ENCODE results near the gene TMEM200C. TPM values are rescaled to one million over a fixed set of nuclear protein-coding genes. Genes with fewer than 3 reads are reported as not detected.

The TMEM200C gene
- total and polyA plus RNA-seq, 2 donors (not counting 3 experiments of a cell fraction or from before 2014, with no cell fraction given), result 0.07 TPM; not detected in 1

DNA sequence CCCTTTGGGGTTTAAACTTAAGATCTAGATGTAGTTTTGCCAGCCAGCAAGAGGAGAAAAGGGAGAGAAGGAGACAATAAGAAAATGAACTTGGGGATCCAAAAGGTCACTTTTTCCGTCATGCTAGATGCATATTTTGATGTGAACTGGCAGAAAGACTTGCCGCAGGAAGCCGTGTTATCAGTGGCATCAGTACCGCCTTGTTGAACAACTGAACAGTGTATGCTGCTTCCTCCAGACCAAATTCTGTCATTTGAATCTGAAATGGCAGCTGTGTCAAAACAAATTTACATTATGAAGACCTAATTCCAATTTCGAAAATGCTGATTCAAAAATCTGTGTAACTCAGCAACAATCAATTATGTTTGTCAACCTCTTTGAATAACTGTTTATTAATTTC, 42.1 kb downstream of the TMEM200C start:
- H3K9me1 ChIP-seq (replicated peaks; ENCODE audit: control insufficient read depth, extremely low read depth, insufficient read depth, low read length), result no peaks in the 10 kb centered on the region
- H3K27ac ChIP-seq (ENCODE audit: insufficient read depth, low read depth, low read length), result no peak overlapping the region
- no peaks in the 10 kb centered on the region for H3K36me3 ChIP-seq (ENCODE audit: control insufficient read depth in 2 of 2, extremely low read depth in 1 of 2, insufficient read depth in 2 of 2, low read length in 2 of 2)
- no peaks in the 10 kb centered on the region for H3K79me2 ChIP-seq (ENCODE audit: control insufficient read depth, insufficient read depth, low read length)
- FAIRE-seq (no peak), DNase-seq (ENCODE audit: low read depth, low spot score) (no peak)
- no TSS peak for BruUV-seq (replicated peaks)
- no peaks in the 10 kb centered on the region for H4K20me1 ChIP-seq (replicated peaks; ENCODE audit: control insufficient read depth, extremely low read depth, insufficient read depth, low read length)
- H3K4me1 ChIP-seq (ENCODE audit: control insufficient read depth, extremely low read depth, insufficient read depth, low read length), result no peaks in the 10 kb centered on the region
- no peak overlapping the region for H3K4me3 ChIP-seq (replicated peaks in 1 of 3; ENCODE audit: insufficient read depth in 1 of 3, low read depth in 1 of 3, low read length in 3 of 3)
- no peak overlapping the region for H3K4me2 ChIP-seq (ENCODE audit: insufficient read depth, low read length)
- TF ChIP-seq JUN (IDR thresholded peaks at IDR 0.05; ENCODE audit: borderline replicate concordance, insufficient read depth, insufficient read length, low read depth) (no peak), FOS (IDR thresholded peaks at IDR 0.05; ENCODE audit: borderline replicate concordance, insufficient read depth, low read length) (no peak), POLR2A (IDR thresholded peaks at IDR 0.05; ENCODE audit: low read depth, low read length) (no peak), CTCF (IDR thresholded peaks at IDR 0.05; ENCODE audit: extremely low read depth in 1 of 2, insufficient read depth in 1 of 2, low read depth in 1 of 2, low read length in 2 of 2) (no peak), EZH2 (IDR thresholded peaks at IDR 0.05; ENCODE audit: borderline replicate concordance, low read depth, low read length, severe bottlenecking) (no peak), POLR2AphosphoS5 (IDR thresholded peaks at IDR 0.05; ENCODE audit: insufficient read depth, low read depth, low read length) (no peak), MYC (IDR thresholded peaks at IDR 0.05; ENCODE audit: low read depth, low read length) (no peak), GATA2 (IDR thresholded peaks at IDR 0.05; ENCODE audit: insufficient read depth, insufficient read length, low read depth, low read length) (no peak), MAX (IDR thresholded peaks at IDR 0.05; ENCODE audit: insufficient read depth, insufficient read length) (no peak)
- ChIA-PET CTCF (no interaction called here), POLR2A (no interaction called here)
- H3K9me3 ChIP-seq (replicated peaks; ENCODE audit: control insufficient read depth, insufficient read depth, low read length), result no peaks in the 10 kb centered on the region
- no peaks in the 10 kb centered on the region for H3K27me3 ChIP-seq (ENCODE audit: control insufficient read depth in 2 of 2, insufficient read depth in 2 of 2, low read length in 2 of 2)
- H3K9ac ChIP-seq (replicated peaks; ENCODE audit: extremely low read depth, insufficient read depth, low read length), result no peak overlapping the region
- dilution Hi-C loops (cut with MboI; ENCODE audit: extremely low pct_ligation_motif_present, low sequenced_read_pairs), result no loop called here
- intact Hi-C loops (cut with micrococcal nuclease), result no loop called here
- no peak overlapping the region for H2AFZ ChIP-seq (ENCODE audit: low read depth, low read length)
